GM04504 (cell line): ENCODE results near the gene DACT2.
"Not testable (repeated sequence)": the region's sequence is repeated elsewhere in the genome, so short reads cannot be mapped to it uniquely, and the experiment has no call there.

Source experiments
- DNase-seq: peaks from one replicate; pipeline ENCODE4 v3.0.0-alpha.2; 2012; ENCODE audit warnings: low read depth

DACT2 gene

DNA sequence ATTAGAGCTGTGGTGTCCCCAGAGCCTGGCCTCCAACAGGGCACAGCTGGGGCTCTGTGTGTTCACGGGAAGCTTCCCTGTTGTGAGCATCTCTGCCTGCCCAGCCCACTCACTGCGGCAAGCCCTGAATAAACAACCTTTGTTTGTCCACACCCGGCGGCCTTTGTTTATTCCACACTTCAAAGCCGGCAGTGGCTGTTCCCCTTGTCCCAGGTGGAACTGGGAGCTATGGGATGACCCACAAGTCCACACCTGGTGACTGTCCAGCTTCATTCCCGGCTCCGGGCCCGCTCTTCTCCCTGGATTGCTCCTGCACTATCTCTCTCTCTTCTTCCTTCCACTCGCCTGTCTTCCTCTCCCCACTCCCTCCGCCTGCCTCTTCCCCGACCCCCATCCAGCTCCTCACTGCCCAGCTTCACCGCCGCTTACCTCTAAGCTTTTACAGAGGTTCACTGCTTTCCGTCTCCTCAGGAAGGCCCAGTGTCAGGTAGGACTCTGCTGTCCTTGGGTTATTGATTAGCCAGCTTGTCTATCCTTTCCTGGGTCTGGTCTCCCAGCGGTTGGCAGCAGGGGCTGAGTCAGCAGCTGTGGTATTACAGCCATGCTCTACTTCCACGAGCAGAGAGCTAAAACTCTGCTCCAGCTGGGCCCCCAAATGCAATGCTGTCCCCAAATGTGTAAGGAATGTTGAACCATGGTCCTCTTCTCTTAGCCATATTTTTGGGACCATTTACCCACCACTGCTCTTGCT is 17.8 kb downstream of the DACT2 start:
- no peak for DNase-seq

DNA sequence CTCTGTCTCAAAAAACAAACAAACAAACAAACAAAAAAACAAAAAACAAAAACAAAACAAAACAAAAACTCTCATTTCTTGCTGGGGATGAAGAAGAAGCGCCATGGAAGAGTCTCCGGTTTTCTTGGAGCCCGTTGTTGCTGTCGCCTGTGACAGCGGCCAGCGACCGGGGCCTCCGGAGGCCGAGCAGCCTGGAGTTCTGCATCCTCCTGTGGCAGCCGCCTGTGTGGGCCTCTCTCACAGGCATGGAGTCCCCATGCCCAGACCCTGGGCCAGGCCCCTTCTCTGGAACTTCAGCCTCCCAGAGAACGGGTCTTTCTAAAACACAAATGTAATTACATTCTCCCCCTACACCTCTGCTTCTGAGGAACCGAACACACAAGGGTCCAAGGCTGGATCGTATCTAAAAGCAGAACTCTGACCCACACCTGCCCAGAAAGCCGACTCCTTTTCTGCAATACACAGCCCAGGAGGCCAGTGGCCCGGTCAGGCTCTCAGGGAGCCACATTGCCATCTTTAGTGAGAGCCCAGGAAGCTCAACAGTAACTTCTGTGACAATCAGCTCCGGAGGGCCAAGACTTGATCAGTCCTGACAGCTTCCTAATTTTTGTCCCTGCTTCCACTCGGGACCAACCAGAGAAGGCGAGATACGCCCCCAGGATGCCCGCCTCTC is 18.5 kb downstream of the DACT2 start:
- DNase-seq = no peak

DNA sequence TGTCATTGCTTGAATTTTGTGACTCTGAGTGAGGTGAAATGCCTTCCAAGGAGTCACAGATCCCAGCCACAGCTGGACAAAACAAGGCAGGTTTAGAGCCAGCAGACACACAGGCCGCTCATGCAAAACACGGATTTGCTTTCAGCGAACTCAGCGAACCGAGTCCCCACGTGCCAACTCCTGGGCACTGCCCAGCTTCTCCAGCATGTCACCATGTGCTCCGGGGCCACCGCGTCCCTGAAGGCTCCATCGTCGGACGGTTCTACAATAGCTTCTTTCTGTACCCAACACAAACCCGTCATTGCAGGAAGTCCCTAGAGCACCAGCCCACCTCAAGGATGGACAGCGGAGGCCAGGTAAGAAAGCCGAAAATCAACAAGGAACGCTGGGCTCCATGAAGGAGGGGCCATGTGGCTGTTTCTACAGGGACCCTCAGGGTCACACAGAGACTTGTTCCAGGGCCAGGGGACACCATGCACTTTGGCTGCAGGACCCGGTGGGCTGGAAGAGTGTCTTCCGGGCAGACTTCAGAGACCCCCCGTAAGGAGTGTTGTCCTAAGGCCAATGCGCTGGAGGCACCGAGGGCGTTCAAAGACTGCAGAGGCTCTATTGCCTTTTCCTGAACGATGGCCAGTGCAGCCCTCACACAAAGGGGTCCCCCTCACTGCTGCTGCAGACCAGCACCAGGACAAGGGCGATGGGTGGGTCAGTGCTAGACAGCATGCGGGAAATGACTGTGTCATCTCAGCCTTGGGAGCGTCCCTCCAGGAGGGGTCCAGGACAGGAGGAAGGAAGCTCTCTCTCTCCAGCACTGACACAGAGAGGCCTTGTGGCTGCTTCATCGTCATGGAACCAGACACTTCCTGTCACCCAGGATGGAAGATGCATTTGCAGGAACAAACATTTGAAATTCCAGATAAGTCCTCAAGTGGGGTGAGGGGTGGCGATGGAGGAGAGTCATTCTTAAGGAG is 19.8 kb downstream of the DACT2 start:
- no peak for DNase-seq

DNA sequence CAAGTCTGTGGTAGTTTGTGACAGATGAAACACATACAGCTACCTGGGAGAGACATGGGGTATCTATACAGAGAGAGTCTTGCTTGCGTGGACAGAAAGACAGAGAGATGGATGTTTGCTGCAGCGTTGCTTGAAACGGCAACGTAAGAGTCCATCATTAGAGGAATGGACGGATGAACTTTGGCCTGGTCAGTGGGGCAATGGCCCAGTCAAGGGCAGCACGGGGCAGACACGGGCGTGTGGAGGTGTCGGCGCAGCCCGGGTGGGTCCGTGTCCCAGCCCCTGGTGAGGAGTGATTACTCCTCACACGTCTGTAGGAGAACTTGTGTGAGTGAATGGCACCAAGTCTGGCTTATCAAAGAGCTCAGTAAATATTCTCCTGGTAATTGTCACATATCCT is 21.9 kb downstream of the DACT2 start:
- no peak for DNase-seq

DNA sequence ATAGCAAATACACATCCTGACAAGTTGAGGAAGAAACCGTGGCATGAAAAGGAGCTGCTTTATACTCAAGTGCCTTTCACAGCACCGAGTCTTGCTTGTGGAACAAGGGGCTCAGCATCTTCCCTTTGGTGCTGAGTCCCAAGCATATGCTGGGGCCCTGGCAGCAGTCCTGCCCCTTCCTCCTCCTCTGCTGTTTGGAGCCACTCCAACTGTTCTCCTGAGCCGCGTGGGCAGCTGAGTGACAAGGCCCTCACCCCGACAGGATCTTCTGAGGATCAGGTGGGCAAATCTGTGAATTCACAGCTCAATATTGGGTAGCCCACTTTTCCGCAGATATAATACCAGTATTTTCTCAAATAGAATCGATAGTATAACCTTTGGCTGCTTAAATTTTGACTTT is 24.7 kb downstream of the DACT2 start:
- DNase-seq = no peak

DNA sequence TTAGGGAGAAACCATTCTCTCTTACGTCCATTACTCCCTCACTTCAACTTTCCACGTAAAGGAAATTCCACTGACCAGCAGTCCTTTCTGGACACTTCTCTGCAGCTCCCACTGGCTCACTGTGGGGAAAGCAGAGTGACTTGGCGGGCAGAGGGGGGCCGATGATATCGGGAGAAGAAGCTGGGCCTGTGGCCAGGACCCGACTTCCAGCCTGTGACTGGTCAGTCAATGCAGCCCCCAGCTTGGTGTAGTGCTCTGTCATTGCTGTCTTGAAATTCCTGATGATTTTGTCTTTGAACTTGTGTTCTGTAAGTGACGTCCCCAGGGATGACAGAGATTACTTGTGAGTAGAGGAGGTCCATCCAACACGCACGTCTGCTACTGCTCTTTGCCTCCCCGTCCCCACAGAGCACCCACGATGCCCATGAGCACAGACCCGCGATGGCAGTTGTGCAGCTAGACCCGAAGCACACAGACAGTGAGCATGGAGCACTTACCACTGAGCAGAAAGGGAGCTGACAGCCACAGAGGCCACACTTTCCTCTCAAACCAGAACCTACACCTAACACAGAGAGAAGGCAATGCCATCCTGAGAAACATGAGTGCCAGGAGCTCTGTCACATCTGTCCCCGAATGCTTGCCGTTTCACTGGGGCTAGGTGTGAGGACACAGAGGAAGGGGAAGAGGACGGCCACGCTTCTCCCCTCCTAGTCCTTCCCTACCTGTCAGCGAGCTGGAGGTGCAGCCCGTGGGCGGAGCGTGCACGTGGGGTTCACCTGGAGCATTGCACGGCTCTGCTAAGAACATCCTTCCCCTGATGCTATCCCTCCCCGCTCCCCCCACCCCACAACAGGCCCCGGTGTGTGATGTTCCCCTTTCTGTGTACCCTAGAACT is 25.7 kb downstream of the DACT2 start:
- DNase-seq = no peak

DNA sequence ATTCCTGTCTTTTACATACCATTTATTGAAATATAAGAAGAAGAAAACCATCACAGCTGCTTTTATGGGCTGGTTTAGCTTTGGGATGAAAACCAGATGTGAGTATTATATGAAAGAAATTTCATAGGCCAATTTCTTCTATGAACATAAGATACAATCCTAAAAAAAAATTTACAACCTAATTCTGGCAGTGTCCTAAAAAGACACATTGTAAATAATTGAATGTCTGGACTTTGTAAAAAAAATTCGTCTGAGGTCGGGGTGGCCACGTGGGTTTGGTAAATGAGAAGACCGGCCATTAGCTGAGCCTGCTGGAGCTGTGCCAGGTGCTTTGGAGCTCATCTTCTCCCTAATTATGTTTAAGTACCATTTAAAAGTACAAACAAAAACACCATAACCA is 26.8 kb downstream of the DACT2 start:
- DNase-seq = no peak

DNA sequence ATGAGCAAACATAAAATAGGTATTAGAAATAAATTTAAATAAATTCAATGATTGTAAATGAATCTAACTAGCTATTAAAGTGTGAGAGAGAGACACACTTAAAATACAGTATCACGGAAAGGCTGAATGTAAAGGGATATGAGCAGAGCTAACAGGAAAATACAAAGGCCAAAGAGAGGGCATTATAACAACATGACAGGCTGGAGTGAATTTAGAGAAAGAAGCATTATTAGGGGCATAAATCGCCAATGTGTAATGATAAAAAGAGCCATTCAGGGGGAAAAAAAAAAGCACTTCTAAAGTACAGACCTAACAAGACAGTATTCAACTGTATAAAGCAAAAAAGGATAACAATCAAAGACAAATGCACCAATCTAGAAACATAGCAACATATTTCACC is 28.1 kb downstream of the DACT2 start:
- no peak for DNase-seq

DNA sequence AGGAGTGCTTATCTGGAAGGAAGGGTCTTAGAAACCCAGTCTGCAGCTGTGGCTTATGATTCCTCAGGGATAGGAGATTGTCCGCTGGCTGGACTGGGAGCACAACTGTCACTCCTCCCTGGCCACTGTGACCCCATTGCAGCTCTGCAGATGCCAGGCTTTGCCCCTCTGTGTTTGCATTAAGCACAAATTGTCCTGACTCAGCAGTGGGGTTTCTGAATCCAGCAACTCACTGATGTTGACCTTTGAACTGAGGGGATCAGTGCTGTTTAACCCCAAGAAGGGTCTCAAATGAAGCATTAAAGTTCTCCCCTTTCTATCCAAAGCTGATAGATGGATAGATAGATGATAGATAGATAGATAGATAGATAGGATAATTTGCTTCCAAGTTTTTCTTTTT is 29.5 kb downstream of the DACT2 start:
- no peak for DNase-seq

DNA sequence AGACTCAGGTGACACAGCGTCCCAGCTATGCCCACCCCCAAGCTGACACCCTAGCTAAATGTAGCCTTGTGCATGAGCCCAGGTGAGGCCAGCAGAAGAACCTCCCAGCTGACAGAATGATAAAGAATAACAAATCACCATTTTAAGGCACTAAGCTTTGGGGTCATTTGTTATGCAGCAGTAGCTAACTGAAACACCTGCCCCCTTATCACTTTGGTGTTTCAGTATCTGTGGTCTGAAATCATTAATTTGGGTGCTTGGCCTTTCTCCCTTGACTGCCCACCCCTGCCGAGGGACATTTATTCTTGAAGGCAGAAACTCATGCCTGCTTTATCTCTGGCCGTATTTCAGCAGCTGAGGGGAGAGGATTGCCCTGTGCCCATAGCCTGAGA is 30.0 kb downstream of the DACT2 start:
- DNase-seq = no peak

DNA sequence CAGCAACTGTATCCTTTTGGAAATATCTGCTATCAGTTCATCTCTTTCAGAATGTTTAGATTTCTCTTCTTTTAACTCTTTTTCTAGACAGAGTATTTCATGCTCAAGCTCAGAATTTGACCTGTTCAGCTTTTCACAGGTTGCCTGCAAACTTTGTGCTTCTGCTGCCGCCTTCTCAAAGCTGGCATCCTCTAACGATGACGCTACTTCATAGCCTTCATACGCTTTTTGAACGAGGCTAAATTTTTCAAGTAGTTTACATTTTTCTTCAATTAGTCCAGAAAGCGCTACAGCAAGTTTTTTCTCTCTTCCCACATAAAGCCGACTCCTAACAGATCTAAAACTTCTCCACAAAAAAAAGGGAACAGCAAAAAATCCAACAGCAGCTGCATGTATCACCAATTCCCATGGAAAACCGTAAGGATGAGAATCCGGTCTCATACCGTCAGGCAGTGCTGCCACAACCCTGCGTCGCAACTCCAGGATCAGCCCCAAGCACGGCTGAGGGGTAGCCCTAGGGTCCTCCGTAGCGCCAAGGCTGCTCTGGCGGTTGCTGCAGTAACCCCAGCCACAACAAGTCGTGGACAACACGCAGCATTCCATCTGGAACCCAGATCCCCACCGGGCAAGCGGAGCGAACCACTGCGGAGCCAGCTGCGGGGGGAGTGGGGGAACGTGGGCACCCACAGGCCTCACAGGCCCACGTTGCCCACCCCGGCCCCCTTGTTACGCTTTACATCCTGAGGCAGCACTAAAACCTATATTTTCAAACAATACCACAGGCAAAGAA is 30.6 kb downstream of the DACT2 start:
- DNase-seq = no peak

DNA sequence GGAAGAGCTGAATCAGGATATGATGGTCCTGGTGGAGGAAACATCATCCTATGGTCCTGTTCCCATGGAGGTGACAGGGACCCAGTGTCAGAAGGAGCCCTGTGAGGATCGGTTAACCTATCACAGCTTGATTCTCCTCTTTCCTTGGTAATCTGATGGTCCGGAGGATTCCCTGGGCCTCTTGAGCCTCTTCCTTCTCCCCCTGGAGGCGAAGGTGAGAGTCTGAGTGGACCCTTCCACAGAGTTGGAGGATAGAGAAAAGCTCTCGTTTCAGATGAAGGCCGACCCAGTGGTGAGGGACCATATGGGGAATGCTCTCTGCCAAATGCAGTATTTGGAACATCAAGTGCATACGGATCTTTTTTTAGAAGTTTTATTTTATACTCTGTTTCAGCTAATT is 32.1 kb downstream of the DACT2 start:
- not testable (repeated sequence) for DNase-seq

DNA sequence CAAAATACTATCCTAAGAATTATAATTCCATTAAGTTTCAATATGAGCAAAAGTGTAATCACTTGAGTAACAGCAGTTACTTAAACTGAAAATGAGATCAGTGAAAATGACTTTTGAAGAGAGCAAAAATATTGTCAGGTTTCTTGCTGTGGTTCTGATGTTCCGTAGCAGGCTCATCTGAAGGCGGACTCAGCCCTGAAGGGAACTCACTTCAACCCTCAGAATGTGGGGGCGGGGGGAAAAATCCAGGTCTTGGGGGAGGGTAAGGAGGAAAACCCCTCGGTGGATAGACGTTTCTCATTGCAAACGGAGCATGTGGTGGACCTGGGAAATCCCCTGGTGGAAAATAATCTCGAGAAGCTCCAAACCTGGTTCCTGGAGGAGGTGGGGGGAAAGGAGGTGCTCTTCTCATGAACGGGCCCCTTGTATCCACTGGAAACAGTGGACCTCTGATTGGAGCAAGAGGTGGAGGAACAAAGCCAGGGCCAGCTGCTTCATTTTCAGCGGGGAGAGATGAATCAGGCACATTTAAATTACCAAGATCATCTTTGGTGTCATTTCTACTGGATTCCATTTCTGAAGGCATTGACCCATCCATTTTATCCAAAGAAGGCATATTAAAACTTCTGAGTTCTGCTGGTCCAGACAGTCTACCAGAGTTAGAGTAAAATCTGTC is 32.7 kb downstream of the DACT2 start:
- DNase-seq = not testable (repeated sequence)

DNA sequence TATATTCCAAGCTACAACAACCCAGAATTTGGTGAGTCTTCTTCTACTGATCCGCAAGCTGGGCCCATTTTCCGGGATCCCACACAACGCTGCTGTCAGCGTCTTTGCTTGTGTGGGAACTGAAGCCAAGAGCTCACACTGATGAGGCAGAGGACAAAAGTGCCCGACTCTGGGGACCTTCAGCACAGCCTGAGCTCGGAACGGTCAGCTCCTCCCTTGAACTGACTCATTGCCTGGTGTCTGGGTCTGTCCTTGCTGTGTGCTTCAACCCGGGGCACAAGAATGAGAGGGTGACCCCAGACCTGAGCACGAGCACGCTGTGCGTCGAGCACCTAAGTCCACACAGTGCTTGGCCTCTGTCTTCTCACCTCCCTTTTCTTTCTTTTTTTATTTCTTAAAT is 33.5 kb downstream of the DACT2 start:
- DNase-seq = no peak

DNA sequence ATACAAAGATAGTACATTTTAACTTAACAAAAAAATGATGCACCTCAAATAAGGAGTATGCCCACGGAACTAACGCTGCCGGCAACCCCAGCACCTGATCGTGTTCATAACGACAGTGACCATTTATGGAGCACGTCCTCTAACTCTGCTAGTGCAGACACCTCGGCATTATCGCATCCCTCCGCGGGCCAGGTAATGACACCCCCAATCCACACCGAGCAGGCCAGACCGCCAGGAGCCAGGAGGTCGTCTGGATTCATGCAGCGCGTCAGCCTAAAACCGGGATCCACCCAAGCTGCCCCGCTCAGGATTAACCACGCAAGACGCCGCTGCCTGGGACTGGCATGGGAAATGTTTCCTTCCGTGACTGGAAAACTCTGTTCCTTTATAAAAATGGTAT is 34.1 kb downstream of the DACT2 start:
- DNase-seq = no peak

DNA sequence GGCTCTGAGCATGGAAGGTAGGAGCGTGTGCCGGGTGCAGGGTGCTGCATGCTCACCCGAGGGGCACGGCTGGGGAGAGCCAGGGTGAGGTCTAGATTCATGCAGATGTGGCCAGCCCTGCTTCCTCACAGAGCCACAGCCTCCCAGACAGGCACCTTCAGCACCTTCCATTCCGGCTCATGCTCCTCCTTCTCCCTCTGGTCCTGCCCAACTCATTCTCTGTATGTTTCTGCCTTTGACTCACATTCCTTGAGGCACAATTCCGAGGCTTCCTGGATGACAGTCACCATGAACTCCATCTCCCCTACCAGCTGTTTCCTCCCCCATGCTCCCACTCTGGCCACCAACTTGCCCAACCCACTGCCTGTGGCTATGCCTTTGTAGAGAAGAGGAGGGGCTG is 35.4 kb downstream of the DACT2 start:
- no peak for DNase-seq

DNA sequence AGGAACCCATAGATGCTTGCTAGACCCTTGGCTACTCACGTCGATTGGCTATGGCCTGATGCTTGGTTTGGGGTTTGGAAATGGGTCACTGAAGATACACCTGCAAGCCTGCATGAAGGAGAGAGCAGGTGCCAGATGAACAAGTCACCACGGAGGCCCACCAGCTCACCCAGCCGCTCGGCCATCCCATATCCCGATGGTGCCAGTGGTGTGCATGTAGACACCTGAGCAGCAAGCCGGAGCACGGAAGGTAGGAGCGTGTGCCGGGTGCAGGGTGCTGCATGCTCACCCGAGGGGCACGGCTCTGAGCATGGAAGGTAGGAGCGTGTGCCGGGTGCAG is 35.9 kb downstream of the DACT2 start:
- DNase-seq = no peak

DNA sequence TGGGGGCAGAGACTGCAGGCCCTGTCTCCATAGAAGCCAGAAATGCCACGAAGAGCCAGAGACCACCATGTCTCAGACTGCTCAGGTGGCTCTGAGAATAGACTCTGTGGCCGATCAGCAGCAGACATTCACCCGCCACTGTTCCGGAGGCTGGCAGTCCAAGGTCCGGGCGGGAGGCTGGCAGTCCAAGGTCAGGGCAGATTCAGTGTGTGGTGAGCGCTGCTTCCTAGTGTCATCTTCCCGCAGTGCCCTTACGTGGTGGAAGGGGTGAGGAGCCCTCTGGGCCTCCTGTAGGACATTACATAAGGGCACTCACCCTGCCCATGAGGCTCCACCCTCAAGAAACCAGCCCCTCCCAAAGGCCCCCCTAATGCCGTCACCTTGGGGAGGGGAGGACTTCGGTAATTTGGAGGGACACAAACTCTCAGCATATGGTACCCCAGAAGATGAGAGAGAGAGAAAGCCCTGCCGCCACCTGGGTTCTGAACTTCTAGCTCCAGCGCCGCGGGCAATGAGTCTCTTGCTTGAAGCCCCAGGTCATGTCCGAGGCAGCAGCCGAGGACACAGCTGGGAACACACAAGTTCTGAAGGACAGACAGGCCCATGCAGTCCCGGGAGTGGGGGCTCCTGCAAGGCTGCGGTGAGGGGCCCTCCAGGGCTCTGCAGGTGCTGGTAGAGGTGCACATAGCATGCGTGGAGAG is 36.4 kb downstream of the DACT2 start:
- no peak for DNase-seq

DNA sequence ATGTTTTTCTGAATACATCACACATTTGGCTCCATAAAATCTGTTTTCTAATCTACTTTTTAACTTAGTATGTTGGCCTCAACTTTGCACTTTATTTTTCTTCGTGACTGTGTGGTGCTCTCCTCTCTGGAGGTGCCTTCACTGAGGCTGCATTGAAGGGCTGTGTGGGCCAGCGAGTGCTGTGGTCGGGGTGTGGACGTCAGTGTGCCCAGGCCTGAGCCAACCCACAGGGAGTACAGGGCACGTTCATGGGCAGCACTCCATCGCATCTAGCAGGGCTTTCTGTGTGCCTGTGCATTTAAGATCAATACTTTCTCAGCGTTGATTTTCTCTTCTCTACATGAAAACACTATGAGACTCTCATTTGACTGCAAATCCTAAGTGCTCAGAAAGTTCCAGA is 37.8 kb downstream of the DACT2 start:
- no peak for DNase-seq

DNA sequence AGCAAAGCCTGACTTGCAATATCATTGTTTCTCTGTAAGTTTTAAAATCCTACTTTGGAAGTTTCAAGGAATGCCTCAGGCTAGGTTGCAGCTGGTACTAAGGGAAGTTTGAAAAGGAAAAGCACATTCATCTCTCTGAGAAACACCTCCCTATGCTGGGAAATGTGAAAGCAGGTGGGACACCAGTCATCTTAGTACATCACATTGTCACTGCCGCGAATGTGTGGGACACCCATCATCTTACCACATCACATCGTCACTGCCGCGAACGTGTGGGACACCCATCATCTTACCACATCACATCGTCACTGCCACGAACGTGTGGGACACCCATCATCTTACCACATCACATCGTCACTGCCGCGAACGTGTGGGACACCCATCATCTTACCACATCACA is 38.3 kb downstream of the DACT2 start:
- not testable (repeated sequence) for DNase-seq
